Fibroblast of lung (primary cell): ENCODE data around the gene CCDC60.

ENCODE experiments used
- CTCF ChIP-seq, 2 donors: IDR thresholded peaks in 1 of 2; conservative IDR thresholded peaks in 1 of 2; 1 replicate in 1 of 2; 2 replicates in 1 of 2; pipeline ENCODE4 v1.5.1; 2011 to 2012; ENCODE audit warnings: low read length in 2 of 2, control low read depth in 1 of 2, inconsistent platforms in 1 of 2, low read depth in 1 of 2, mild to moderate bottlenecking in 1 of 2
- EZH2 ChIP-seq: IDR thresholded peaks from 2 replicates; pipeline ENCODE4 v1.5.1; 2012; ENCODE audit warnings: low read length, control low read depth, mild to moderate bottlenecking; ENCODE audit errors: missing control alignments

GRCh38 chr12:119338593-119339363, 4.2 kb downstream of the CCDC60 start:
- no peak for TF ChIP-seq CTCF (conservative IDR thresholded peaks at IDR 0.05 in 1 of 2, IDR thresholded peaks at IDR 0.05 in 1 of 2; ENCODE audit: low read depth in 1 of 2, low read length in 2 of 2)
- TF ChIP-seq EZH2, result no peak
